Epithelial cell of proximal tubule (primary cell): ENCODE results near the gene OR1S2. TPM values are rescaled to one million over a fixed set of nuclear protein-coding genes. Genes with fewer than 3 reads are reported as not detected.

Experiments
- DNase-seq: peaks from one replicate; pipeline ENCODE4 v3.0.0-alpha.2; 2011; ENCODE audit warnings: low read depth
- H3K4me3 ChIP-seq: 2 replicates; pipeline ENCODE4 v1.5.1; 2011; ENCODE audit warnings: low read depth, mild to moderate bottlenecking, low read length
- total RNA-seq: library from RNA; depleted of rRNA; stranded (reverse); fragments of >200 nt; gene quantifications from 2 replicates; pipeline ENCODE4 v1.2.3, GENCODE V29; 2015
- TF ChIP-seq, protein P1 (sequence below): conservative IDR thresholded peaks from 2 replicates; pipeline ENCODE4 v1.5.1; 2012; ENCODE audit warnings: low read depth, mild to moderate bottlenecking, low read length

OR1S2 gene
- total RNA-seq, 1 donor from 2014 or later, result not detected

DNA sequence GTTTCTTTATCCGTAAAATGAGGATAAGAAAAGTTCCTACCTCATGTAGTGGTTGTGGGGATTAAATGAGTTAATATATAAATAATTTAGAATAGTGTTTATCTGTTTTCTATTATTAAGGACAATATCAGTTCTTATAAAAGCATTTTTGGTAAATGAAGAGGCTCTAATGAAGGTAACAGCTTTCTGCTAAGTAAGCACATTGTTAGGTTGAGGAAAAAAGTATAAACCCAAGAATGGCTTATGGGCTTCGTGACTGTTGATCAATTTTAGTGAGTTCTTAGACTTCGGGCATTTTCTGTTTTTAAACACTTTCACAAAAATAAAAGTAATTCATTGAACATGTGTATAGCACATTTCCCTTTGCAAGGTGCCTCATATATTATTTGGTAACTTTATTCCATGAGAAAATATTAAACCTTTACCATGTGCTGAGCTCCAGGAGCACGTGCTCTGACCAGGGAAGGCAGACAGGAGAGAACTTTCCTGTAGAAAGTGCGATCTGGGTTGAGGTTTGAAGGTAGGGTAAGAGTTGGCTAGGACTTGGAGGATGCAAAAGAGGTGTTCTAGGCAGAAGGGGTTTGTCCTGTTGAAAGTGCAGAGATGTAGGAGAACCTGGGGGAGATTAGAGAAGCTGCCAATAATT, 26.4 kb downstream of the OR1S2 start:
- TF ChIP-seq, protein P1, sequence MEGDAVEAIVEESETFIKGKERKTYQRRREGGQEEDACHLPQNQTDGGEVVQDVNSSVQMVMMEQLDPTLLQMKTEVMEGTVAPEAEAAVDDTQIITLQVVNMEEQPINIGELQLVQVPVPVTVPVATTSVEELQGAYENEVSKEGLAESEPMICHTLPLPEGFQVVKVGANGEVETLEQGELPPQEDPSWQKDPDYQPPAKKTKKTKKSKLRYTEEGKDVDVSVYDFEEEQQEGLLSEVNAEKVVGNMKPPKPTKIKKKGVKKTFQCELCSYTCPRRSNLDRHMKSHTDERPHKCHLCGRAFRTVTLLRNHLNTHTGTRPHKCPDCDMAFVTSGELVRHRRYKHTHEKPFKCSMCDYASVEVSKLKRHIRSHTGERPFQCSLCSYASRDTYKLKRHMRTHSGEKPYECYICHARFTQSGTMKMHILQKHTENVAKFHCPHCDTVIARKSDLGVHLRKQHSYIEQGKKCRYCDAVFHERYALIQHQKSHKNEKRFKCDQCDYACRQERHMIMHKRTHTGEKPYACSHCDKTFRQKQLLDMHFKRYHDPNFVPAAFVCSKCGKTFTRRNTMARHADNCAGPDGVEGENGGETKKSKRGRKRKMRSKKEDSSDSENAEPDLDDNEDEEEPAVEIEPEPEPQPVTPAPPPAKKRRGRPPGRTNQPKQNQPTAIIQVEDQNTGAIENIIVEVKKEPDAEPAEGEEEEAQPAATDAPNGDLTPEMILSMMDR, result no peak
- H3K4me3 ChIP-seq, result no peak overlapping the region

DNA sequence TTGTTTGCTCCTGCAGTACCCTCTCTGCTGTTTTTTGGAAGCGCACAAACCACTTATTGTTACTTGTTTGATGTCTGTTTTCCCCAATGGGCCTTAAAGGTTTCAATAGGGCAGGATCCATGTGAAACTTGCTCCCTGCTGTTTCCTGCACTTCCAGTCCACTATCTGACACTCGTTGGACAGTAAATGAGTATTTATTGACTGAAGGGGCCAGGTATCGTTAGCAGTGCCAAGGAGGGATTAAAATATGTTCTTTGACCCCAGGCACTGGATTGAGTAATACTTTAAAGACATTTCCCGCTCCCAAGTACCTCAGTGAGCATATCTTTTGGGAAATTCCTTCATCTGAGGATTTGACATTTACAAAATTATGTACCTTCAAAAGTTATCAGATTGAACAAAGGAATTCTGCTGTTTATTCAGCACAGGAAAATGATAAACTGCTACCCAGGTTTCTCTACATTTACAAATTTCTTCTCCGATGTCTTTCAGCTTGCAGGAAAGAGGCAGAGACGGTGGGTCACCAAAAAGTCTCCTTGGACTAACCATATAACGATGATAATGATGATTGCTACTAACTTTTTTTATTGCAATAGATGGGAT, 38.3 kb downstream of the OR1S2 start:
- H3K4me3 ChIP-seq, result no peak overlapping the region
- TF ChIP-seq, protein P1, result no peak
- DNase-seq, result no peak

More for the DNA sequence above, 26.4 kb downstream of the OR1S2 start:
- DNase-seq, result no peak

DNA sequence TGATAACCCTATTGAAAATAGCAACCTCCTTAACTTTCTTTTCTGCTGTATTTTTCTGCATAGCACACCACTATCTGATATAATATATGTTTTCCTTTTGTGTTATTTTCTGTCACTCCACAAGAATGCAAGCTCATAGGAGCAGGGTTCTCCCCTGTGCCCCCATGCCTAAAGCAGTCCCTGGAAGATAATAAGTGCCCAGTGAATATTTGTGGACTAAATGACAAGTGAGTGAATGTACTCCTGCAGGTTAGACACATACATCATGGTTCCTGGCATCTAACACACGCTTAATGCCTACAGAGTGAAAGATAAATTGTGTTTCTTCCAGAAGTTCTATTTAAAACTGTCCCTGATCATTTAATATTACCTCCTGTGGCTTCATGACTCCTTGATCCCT, 39.0 kb downstream of the OR1S2 start:
- TF ChIP-seq, protein P1, result no peak
- H3K4me3 ChIP-seq, result no peak overlapping the region
- DNase-seq, result no peak

DNA sequence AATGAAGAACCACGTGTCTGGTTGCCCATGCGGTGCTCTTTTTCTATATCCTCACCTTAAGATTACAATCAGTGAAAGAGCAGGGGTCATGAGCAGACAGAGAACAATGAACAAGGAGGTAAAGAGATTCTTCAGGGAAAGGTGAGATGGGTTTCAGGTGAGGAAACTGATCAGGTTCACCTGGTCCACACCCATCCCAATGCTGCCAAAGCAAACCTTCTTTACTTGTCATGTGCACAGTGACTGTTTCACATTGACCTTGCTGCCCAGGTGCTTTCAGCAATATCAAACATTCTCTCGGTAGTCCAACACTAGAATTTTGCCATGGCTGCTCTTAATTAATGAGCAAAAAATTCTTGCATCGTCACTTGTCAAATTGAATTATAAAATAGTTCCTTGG, 39.6 kb downstream of the OR1S2 start:
- DNase-seq, result no peak
- TF ChIP-seq, protein P1, result no peak
- no peak overlapping the region for H3K4me3 ChIP-seq

Other genes starting within 250 kb of the OR1S2 start
- gene OR9Q1, start 180.3 kb downstream of the OR1S2 start, total RNA-seq, result not detected in 2 replicates
- not detected in 2 replicates for gene OR6Q1, start 173.2 kb downstream of the OR1S2 start, total RNA-seq
- not detected in 2 replicates for gene OR9I1, start 78.6 kb downstream of the OR1S2 start, total RNA-seq
- not detected in 2 replicates for gene OR9Q2, start 15.1 kb downstream of the OR1S2 start, total RNA-seq
- gene OR1S1, start 8.6 kb upstream of the OR1S2 start, total RNA-seq, result not detected in 2 replicates
- gene OR10Q1, start 24.8 kb upstream of the OR1S2 start, total RNA-seq, result not detected in 2 replicates
- not detected in 2 replicates for gene OR10W1, start 64.1 kb upstream of the OR1S2 start, total RNA-seq
- gene OR5B17, start 154.9 kb upstream of the OR1S2 start, total RNA-seq, result not detected in 2 replicates
- gene OR5B3, start 202.7 kb upstream of the OR1S2 start, total RNA-seq, result not detected in 2 replicates
- not detected in 2 replicates for gene OR5B2, start 224.0 kb upstream of the OR1S2 start, total RNA-seq
- gene OR5B12, start 238.1 kb upstream of the OR1S2 start, total RNA-seq, result not detected in 2 replicates